ENCODE measurements around the gene SMYD1. TPM values are rescaled to one million over a fixed set of nuclear protein-coding genes. Genes with fewer than 3 reads are reported as not detected.

The SMYD1 gene
- polyA plus RNA-seq, 3 donors = not detected

GRCh38 chr2:88144271-88144670 is 76.6 kb downstream of the SMYD1 start:
- no peak overlapping the region for H3K27ac ChIP-seq (ENCODE audit: low read depth in 1 of 2, low read length in 2 of 2)
- H3K27ac Mint-ChIP-seq = no peak overlapping the region
- H3K9ac ChIP-seq (ENCODE audit: insufficient read depth, low read length, poor library complexity, severe bottlenecking) = no peak overlapping the region
- H3K4me1 Mint-ChIP-seq = no peaks in the 10 kb centered on the region
- H3K4me3 ChIP-seq (replicated peaks in 1 of 3; ENCODE audit: low read depth in 2 of 3, low read length in 3 of 3) = no peak overlapping the region
- H3K4me3 Mint-ChIP-seq = no peak overlapping the region
- no peaks in the 10 kb centered on the region for H4K20me1 ChIP-seq (ENCODE audit: insufficient read depth, low read length)
- H3K9me3 Mint-ChIP-seq = peaks cover 21 to 48% (median 25%) of the 10 kb centered on the region in 7 donors
- H3K4me2 ChIP-seq (replicated peaks; ENCODE audit: extremely low read depth, low read length, poor library complexity, severe bottlenecking) = no peak overlapping the region
- peaks cover 12 to 15% of the 10 kb centered on the region in 2 donors for H3K9me3 ChIP-seq (replicated peaks in 1 of 2; ENCODE audit: control insufficient read depth in 1 of 2, insufficient read depth in 1 of 2, low read length in 2 of 2)
- H3K27me3 Mint-ChIP-seq (ENCODE audit: low read depth in 3 of 3) = peaks cover 1 to 9% (median 9%) of the 10 kb centered on the region in 3 donors
- TF ChIP-seq, protein P1, sequence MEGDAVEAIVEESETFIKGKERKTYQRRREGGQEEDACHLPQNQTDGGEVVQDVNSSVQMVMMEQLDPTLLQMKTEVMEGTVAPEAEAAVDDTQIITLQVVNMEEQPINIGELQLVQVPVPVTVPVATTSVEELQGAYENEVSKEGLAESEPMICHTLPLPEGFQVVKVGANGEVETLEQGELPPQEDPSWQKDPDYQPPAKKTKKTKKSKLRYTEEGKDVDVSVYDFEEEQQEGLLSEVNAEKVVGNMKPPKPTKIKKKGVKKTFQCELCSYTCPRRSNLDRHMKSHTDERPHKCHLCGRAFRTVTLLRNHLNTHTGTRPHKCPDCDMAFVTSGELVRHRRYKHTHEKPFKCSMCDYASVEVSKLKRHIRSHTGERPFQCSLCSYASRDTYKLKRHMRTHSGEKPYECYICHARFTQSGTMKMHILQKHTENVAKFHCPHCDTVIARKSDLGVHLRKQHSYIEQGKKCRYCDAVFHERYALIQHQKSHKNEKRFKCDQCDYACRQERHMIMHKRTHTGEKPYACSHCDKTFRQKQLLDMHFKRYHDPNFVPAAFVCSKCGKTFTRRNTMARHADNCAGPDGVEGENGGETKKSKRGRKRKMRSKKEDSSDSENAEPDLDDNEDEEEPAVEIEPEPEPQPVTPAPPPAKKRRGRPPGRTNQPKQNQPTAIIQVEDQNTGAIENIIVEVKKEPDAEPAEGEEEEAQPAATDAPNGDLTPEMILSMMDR (IDR thresholded peaks at IDR 0.05) = no peak
- no peaks in the 10 kb centered on the region for H3K36me3 Mint-ChIP-seq
- no peaks in the 10 kb centered on the region for H3K27me3 ChIP-seq (ENCODE audit: control insufficient read depth in 2 of 2, insufficient read depth in 2 of 2, low read length in 2 of 2)
- WGBS (ENCODE audit: insufficient coverage) = no CpG with 5 or more reads among the region's 1 CpG
- no peak overlapping the region for H2AFZ ChIP-seq (ENCODE audit: insufficient read depth, low read depth, low read length, poor library complexity, severe bottlenecking)
- intact Hi-C loops (cut with micrococcal nuclease) = no loop called here
- H3K36me3 ChIP-seq (replicated peaks in 1 of 2; ENCODE audit: control insufficient read depth in 1 of 2, insufficient read depth in 2 of 2, low read length in 2 of 2) = no peaks in the 10 kb centered on the region
- DNase-seq = no peak
- H3K4me1 ChIP-seq (ENCODE audit: control insufficient read depth in 1 of 2, insufficient read depth in 2 of 2, low read length in 2 of 2) = no peaks in the 10 kb centered on the region
- no peaks in the 10 kb centered on the region for H3K79me2 ChIP-seq (ENCODE audit: insufficient read depth, low read length)

DNA sequence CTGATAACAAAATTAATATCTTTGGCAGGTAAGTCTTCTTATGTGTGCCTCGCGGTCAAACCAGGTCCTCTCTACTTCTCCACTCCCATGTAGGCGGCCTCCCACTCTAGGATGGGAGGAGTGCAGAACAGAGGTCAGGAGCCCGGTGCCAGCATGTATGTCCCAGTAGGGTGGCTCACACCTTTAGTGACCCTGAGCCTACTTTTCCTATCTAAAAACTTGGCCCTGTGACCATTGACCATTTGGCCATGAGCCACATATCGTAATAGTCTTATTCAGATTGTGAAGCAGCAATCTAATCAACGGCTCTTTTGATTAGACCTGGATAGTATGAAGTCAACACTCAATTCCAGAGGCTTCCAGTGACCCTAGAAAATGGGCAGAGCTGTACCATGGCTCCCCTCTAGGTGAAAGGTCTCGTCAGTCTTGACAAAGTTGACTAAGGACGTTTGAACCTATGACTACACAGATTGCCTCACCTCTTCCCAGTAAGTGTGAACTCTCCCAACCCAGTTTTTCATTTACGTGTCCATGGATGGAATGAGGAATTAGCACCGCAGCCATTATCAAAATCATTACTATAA is 77.4 kb downstream of the SMYD1 start:
- Mint-ChIP-seq H3K4me3 (no peak overlapping the region), H3K9me3 (peaks cover 22 to 52% (median 28%) of the 10 kb centered on the region in 7 donors), H3K27me3 (ENCODE audit: low read depth in 3 of 3) (peaks cover 1 to 9% (median 5%) of the 10 kb centered on the region in 3 donors), H3K4me1 (no peaks in the 10 kb centered on the region), H3K27ac (no peak overlapping the region), H3K36me3 (no peaks in the 10 kb centered on the region)
- no peak overlapping the region for H2AFZ ChIP-seq (ENCODE audit: insufficient read depth, low read depth, low read length, poor library complexity, severe bottlenecking)
- H3K4me1 ChIP-seq (ENCODE audit: control insufficient read depth in 1 of 2, insufficient read depth in 2 of 2, low read length in 2 of 2) = no peaks in the 10 kb centered on the region
- WGBS (ENCODE audit: insufficient coverage) = 82% methylated on average over 5 of the region's 10 CpGs
- no peaks in the 10 kb centered on the region for H3K27me3 ChIP-seq (ENCODE audit: control insufficient read depth in 2 of 2, insufficient read depth in 2 of 2, low read length in 2 of 2)
- H3K9me3 ChIP-seq (replicated peaks in 1 of 2; ENCODE audit: control insufficient read depth in 1 of 2, insufficient read depth in 1 of 2, low read length in 2 of 2) = peaks cover 12 to 15% of the 10 kb centered on the region in 2 donors
- H3K79me2 ChIP-seq (ENCODE audit: insufficient read depth, low read length) = no peaks in the 10 kb centered on the region
- H3K4me2 ChIP-seq (replicated peaks; ENCODE audit: extremely low read depth, low read length, poor library complexity, severe bottlenecking) = no peak overlapping the region
- H3K27ac ChIP-seq (ENCODE audit: low read depth in 1 of 2, low read length in 2 of 2) = no peak overlapping the region
- no peaks in the 10 kb centered on the region for H4K20me1 ChIP-seq (ENCODE audit: insufficient read depth, low read length)
- no peaks in the 10 kb centered on the region for H3K36me3 ChIP-seq (replicated peaks in 1 of 2; ENCODE audit: control insufficient read depth in 1 of 2, insufficient read depth in 2 of 2, low read length in 2 of 2)
- no peak overlapping the region for H3K9ac ChIP-seq (ENCODE audit: insufficient read depth, low read length, poor library complexity, severe bottlenecking)
- H3K4me3 ChIP-seq (replicated peaks in 1 of 3; ENCODE audit: low read depth in 2 of 3, low read length in 3 of 3) = no peak overlapping the region
- DNase-seq = no peak
- intact Hi-C loops (cut with micrococcal nuclease) = no loop called here
- TF ChIP-seq, protein P1 (IDR thresholded peaks at IDR 0.05) = no peak

All from CD14-positive monocyte (primary cell).